Measurements from ENCODE around the gene CAVIN4. TPM values are rescaled to one million over a fixed set of nuclear protein-coding genes. Genes with fewer than 3 reads are reported as not detected.

The CAVIN4 gene
- total RNA-seq, 1 donor from 2014 or later = 4.8 TPM

DNA sequence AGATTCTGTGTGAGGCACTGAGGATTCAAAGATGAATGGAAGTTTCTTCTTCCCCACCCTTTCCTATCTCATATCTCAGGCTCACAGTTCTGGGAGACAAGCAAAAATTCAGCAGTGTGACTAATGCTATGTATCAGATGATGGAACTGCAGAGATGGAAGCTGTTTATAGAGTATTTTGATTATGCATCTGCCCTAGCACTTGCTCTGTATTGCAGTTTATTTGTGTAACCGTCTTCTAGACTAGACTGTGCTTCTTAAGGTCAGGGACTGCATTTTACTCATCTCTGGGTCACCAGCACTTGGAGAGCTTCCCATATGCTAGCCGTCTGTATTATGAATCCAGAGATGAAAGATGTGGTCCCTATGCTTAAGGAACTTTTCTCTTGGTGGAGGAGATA is 12.6 kb downstream of the CAVIN4 start:
- peaks cover 2% of the 10 kb centered on the region for H3K4me1 Mint-ChIP-seq

GRCh38 chr9:100591139-100591538 is 13.3 kb downstream of the CAVIN4 start:
- Mint-ChIP-seq H3K27me3 (ENCODE audit: low read depth) (peaks cover 4% of the 10 kb centered on the region), H3K9me3 (no peaks in the 10 kb centered on the region), H3K36me3 (peaks cover 10% of the 10 kb centered on the region), H3K4me3 (no peak overlapping the region), H3K27ac (no peak overlapping the region), H3K4me1 (peaks cover 2% of the 10 kb centered on the region)
- TF ChIP-seq, protein P1, sequence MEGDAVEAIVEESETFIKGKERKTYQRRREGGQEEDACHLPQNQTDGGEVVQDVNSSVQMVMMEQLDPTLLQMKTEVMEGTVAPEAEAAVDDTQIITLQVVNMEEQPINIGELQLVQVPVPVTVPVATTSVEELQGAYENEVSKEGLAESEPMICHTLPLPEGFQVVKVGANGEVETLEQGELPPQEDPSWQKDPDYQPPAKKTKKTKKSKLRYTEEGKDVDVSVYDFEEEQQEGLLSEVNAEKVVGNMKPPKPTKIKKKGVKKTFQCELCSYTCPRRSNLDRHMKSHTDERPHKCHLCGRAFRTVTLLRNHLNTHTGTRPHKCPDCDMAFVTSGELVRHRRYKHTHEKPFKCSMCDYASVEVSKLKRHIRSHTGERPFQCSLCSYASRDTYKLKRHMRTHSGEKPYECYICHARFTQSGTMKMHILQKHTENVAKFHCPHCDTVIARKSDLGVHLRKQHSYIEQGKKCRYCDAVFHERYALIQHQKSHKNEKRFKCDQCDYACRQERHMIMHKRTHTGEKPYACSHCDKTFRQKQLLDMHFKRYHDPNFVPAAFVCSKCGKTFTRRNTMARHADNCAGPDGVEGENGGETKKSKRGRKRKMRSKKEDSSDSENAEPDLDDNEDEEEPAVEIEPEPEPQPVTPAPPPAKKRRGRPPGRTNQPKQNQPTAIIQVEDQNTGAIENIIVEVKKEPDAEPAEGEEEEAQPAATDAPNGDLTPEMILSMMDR (IDR thresholded peaks at IDR 0.05; ENCODE audit: unreplicated experiment) = no peak
- no peak for DNase-seq (ENCODE audit: low spot score in 2 of 2, unreplicated experiment in 2 of 2)

More for the DNA sequence above, 12.6 kb downstream of the CAVIN4 start:
- TF ChIP-seq, protein P1 (IDR thresholded peaks at IDR 0.05; ENCODE audit: unreplicated experiment) = no peak
- Mint-ChIP-seq H3K27me3 (ENCODE audit: low read depth) (no peaks in the 10 kb centered on the region), H3K36me3 (peaks cover 10% of the 10 kb centered on the region), H3K9me3 (no peaks in the 10 kb centered on the region), H3K27ac (no peak overlapping the region), H3K4me3 (no peak overlapping the region)
- no peak for DNase-seq (ENCODE audit: low spot score in 2 of 2, unreplicated experiment in 2 of 2)

DNA sequence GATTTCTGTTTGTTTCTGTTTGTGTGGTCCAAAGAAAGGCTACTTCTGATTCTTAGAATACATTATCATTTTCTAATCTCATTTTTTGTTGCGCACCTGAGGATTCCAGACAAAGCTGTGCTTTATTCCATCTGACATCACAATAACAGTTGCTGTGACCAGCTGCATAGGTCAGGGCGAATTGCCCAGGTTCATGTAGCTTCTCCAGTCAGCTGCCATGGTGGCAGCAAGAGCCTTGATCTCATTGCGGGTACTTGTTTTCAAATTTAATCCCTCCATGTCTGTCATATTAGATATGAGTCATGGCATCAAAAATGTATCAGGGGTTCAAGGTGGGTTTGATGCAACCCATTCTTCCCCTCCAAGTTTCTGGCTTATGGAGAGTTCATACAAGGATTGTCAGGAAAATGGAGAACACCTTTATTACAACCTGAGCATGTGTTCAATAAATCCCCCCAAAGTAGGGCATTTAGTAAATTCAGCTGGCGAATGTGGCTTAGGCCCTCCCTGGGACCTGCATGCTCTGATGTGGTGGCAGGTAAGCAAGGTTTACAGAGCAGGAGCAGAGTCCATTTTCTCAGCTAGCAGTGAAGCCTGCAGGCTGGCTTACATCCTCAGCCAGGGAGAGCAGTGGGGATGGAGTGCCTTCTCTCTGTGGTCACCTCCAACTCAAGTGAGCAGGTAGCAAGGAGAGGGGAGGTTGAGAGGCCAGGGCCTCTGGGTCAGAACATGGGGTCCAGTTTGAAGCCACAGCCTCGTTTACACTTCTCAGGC is 13.9 kb downstream of the CAVIN4 start:
- peaks cover 6% of the 10 kb centered on the region for H3K36me3 Mint-ChIP-seq
- TF ChIP-seq, protein P1 (IDR thresholded peaks at IDR 0.05; ENCODE audit: unreplicated experiment) = no peak
- H3K4me1 Mint-ChIP-seq = peaks cover 2% of the 10 kb centered on the region
- H3K27me3 Mint-ChIP-seq (ENCODE audit: low read depth) = peaks cover 6% of the 10 kb centered on the region
- DNase-seq (ENCODE audit: low spot score in 2 of 2, unreplicated experiment in 2 of 2) = no peak
- H3K27ac Mint-ChIP-seq = no peak overlapping the region
- H3K9me3 Mint-ChIP-seq = no peaks in the 10 kb centered on the region
- no peak overlapping the region for H3K4me3 Mint-ChIP-seq

- no peaks in the 10 kb centered on the region for H3K9me3 Mint-ChIP-seq
- H3K27me3 Mint-ChIP-seq (ENCODE audit: low read depth) = peaks cover 11% of the 10 kb centered on the region
- H3K36me3 Mint-ChIP-seq = no peaks in the 10 kb centered on the region
- H3K4me3 Mint-ChIP-seq = no peak overlapping the region
- TF ChIP-seq, protein P1 (IDR thresholded peaks at IDR 0.05; ENCODE audit: unreplicated experiment) = peak; percentile 74
- no peak overlapping the region for H3K27ac Mint-ChIP-seq
- DNase-seq (ENCODE audit: low spot score in 2 of 2, unreplicated experiment in 2 of 2) = no peak
- H3K4me1 Mint-ChIP-seq = peaks cover 13% of the 10 kb centered on the region
Measured at GRCh38 chr9:100595391-100596199, 17.7 kb downstream of the CAVIN4 start.

- DNase-seq (ENCODE audit: low spot score in 2 of 2, unreplicated experiment in 2 of 2) = no peak
- Mint-ChIP-seq H3K36me3 (no peaks in the 10 kb centered on the region), H3K27me3 (ENCODE audit: low read depth) (peaks cover 11% of the 10 kb centered on the region), H3K27ac (no peak overlapping the region), H3K9me3 (no peaks in the 10 kb centered on the region), H3K4me3 (no peak overlapping the region), H3K4me1 (peaks cover 13% of the 10 kb centered on the region)
- TF ChIP-seq, protein P1 (IDR thresholded peaks at IDR 0.05; ENCODE audit: unreplicated experiment) = no peak
Measured at GRCh38 chr9:100597236-100597635, 19.4 kb downstream of the CAVIN4 start.

Measured in mesothelial cell of epicardium (in vitro differentiated cells).